Measurements from ENCODE around the gene VSTM2B.

The VSTM2B gene

GRCh38 chr19:29483641-29483920 lies 42.2 kb upstream of the VSTM2B start:
- no peak overlapping the region for H2BK15ac ChIP-seq (ENCODE audit: low read depth, poor library complexity, severe bottlenecking)
- no peaks in the 10 kb centered on the region for H3K36me3 ChIP-seq (ENCODE audit: control insufficient read depth in 1 of 2, insufficient read depth in 2 of 2, low read depth in 1 of 2, low read length in 2 of 2)
- H2BK5ac ChIP-seq (ENCODE audit: low read depth, low read length, poor library complexity, severe bottlenecking): no peak overlapping the region
- H3K4ac ChIP-seq (ENCODE audit: low read depth in 1 of 2, low read length in 2 of 2): no peak overlapping the region
- no peak overlapping the region for H4K8ac ChIP-seq (ENCODE audit: low read length)
- H3K27me3 ChIP-seq (ENCODE audit: control insufficient read depth in 1 of 2, insufficient read depth in 1 of 2, low read length in 2 of 2): no peaks in the 10 kb centered on the region
- H3K23ac ChIP-seq (ENCODE audit: low read length in 2 of 2): no peak overlapping the region
- no peak overlapping the region for H4K91ac ChIP-seq (ENCODE audit: low read length)
- no peaks in the 10 kb centered on the region for H3K4me1 ChIP-seq (ENCODE audit: control insufficient read depth, insufficient read depth, low read depth, low read length)
- WGBS: 90% methylated on average over 5 of the region's 5 CpGs
- no peak for DNase-seq
- H3K9me3 ChIP-seq (ENCODE audit: control insufficient read depth, low read length): no peaks in the 10 kb centered on the region
- no peak overlapping the region for H3K4me3 ChIP-seq (ENCODE audit: insufficient read depth in 1 of 2, low read depth in 1 of 2, low read length in 2 of 2)
- H3K18ac ChIP-seq (ENCODE audit: low read depth in 1 of 2, low read length in 2 of 2): no peak overlapping the region
- no peak overlapping the region for H2BK12ac ChIP-seq (ENCODE audit: low read length in 2 of 2)
- H2AK5ac ChIP-seq (ENCODE audit: low read length, severe bottlenecking): no peak overlapping the region
- H3K4me2 ChIP-seq (ENCODE audit: low read length, poor library complexity, severe bottlenecking): no peak overlapping the region
- no peak overlapping the region for H3K27ac ChIP-seq (ENCODE audit: low read length, poor library complexity, severe bottlenecking)
- no peaks in the 10 kb centered on the region for H3K79me1 ChIP-seq (replicated peaks; ENCODE audit: low read length, poor library complexity, severe bottlenecking)
- no peak overlapping the region for H2AFZ ChIP-seq (ENCODE audit: low read depth, low read length)
- no peak overlapping the region for H2BK120ac ChIP-seq (ENCODE audit: low read depth, low read length)
- H3K9ac ChIP-seq (ENCODE audit: low read length): no peak overlapping the region
- H3K14ac ChIP-seq (ENCODE audit: low read length in 2 of 2): no peak overlapping the region

GRCh38 chr19:29483944-29484581 lies 41.7 kb upstream of the VSTM2B start:
- Histone ChIP-seq H3K4me2 (ENCODE audit: low read length, poor library complexity, severe bottlenecking) (no peak overlapping the region), H3K18ac (ENCODE audit: low read depth in 1 of 2, low read length in 2 of 2) (no peak overlapping the region), H2BK5ac (ENCODE audit: low read depth, low read length, poor library complexity, severe bottlenecking) (no peak overlapping the region), H2BK12ac (ENCODE audit: low read length in 2 of 2) (no peak overlapping the region), H4K8ac (ENCODE audit: low read length) (no peak overlapping the region), H3K9ac (ENCODE audit: low read length) (no peak overlapping the region), H3K27me3 (ENCODE audit: control insufficient read depth in 1 of 2, insufficient read depth in 1 of 2, low read length in 2 of 2) (no peaks in the 10 kb centered on the region), H2BK120ac (ENCODE audit: low read depth, low read length) (no peak overlapping the region), H3K79me1 (replicated peaks; ENCODE audit: low read length, poor library complexity, severe bottlenecking) (no peaks in the 10 kb centered on the region), H2BK15ac (ENCODE audit: low read depth, poor library complexity, severe bottlenecking) (no peak overlapping the region), H3K23ac (ENCODE audit: low read length in 2 of 2) (no peak overlapping the region), H2AFZ (ENCODE audit: low read depth, low read length) (no peak overlapping the region), H3K14ac (ENCODE audit: low read length in 2 of 2) (no peak overlapping the region), H3K4me3 (ENCODE audit: insufficient read depth in 1 of 2, low read depth in 1 of 2, low read length in 2 of 2) (no peak overlapping the region), H3K9me3 (ENCODE audit: control insufficient read depth, low read length) (no peaks in the 10 kb centered on the region), H3K36me3 (ENCODE audit: control insufficient read depth in 1 of 2, insufficient read depth in 2 of 2, low read depth in 1 of 2, low read length in 2 of 2) (no peaks in the 10 kb centered on the region), H2AK5ac (ENCODE audit: low read length, severe bottlenecking) (no peak overlapping the region), H3K27ac (ENCODE audit: low read length, poor library complexity, severe bottlenecking) (no peak overlapping the region), H3K4ac (ENCODE audit: low read depth in 1 of 2, low read length in 2 of 2) (no peak overlapping the region), H3K4me1 (ENCODE audit: control insufficient read depth, insufficient read depth, low read depth, low read length) (no peaks in the 10 kb centered on the region), H4K91ac (ENCODE audit: low read length) (no peak overlapping the region)
- no peak for DNase-seq
- WGBS: 53% methylated on average over 6 of the region's 6 CpGs

- no peak overlapping the region for H3K4me3 ChIP-seq (ENCODE audit: insufficient read depth in 1 of 2, low read depth in 1 of 2, low read length in 2 of 2)
- no peak overlapping the region for H2BK15ac ChIP-seq (ENCODE audit: low read depth, poor library complexity, severe bottlenecking)
- H3K9ac ChIP-seq (ENCODE audit: low read length): no peak overlapping the region
- H3K4me1 ChIP-seq (ENCODE audit: control insufficient read depth, insufficient read depth, low read depth, low read length): no peaks in the 10 kb centered on the region
- no peak overlapping the region for H3K4ac ChIP-seq (ENCODE audit: low read depth in 1 of 2, low read length in 2 of 2)
- H3K18ac ChIP-seq (ENCODE audit: low read depth in 1 of 2, low read length in 2 of 2): no peak overlapping the region
- no peak overlapping the region for H3K14ac ChIP-seq (ENCODE audit: low read length in 2 of 2)
- no peaks in the 10 kb centered on the region for H3K79me1 ChIP-seq (replicated peaks; ENCODE audit: low read length, poor library complexity, severe bottlenecking)
- no peak overlapping the region for H4K91ac ChIP-seq (ENCODE audit: low read length)
- no peak overlapping the region for H2BK5ac ChIP-seq (ENCODE audit: low read depth, low read length, poor library complexity, severe bottlenecking)
- no peak overlapping the region for H2BK12ac ChIP-seq (ENCODE audit: low read length in 2 of 2)
- no peaks in the 10 kb centered on the region for H3K27me3 ChIP-seq (ENCODE audit: control insufficient read depth in 1 of 2, insufficient read depth in 1 of 2, low read length in 2 of 2)
- no peak for DNase-seq
- H3K9me3 ChIP-seq (ENCODE audit: control insufficient read depth, low read length): no peaks in the 10 kb centered on the region
- no peak overlapping the region for H3K4me2 ChIP-seq (ENCODE audit: low read length, poor library complexity, severe bottlenecking)
- no peak overlapping the region for H3K23ac ChIP-seq (ENCODE audit: low read length in 2 of 2)
- H2BK120ac ChIP-seq (ENCODE audit: low read depth, low read length): no peak overlapping the region
- H2AFZ ChIP-seq (ENCODE audit: low read depth, low read length): no peak overlapping the region
- H3K27ac ChIP-seq (ENCODE audit: low read length, poor library complexity, severe bottlenecking): no peak overlapping the region
- WGBS: 65% methylated on average over 6 of the region's 6 CpGs
- no peaks in the 10 kb centered on the region for H3K36me3 ChIP-seq (ENCODE audit: control insufficient read depth in 1 of 2, insufficient read depth in 2 of 2, low read depth in 1 of 2, low read length in 2 of 2)
- H4K8ac ChIP-seq (ENCODE audit: low read length): no peak overlapping the region
- no peak overlapping the region for H2AK5ac ChIP-seq (ENCODE audit: low read length, severe bottlenecking)
These were observed 40.9 kb upstream of the VSTM2B start for GRCh38 chr19:29484876-29485275.

GRCh38 chr19:29485293-29485692 lies 40.5 kb upstream of the VSTM2B start:
- H3K4me3 ChIP-seq (ENCODE audit: insufficient read depth in 1 of 2, low read depth in 1 of 2, low read length in 2 of 2): peak overlapping the region in 1 of 2 experiments; percentile 35
- H3K27me3 ChIP-seq (ENCODE audit: control insufficient read depth in 1 of 2, insufficient read depth in 1 of 2, low read length in 2 of 2): peaks cover 0 to 4% of the 10 kb centered on the region in 2 experiments
- no peak overlapping the region for H2BK15ac ChIP-seq (ENCODE audit: low read depth, poor library complexity, severe bottlenecking)
- H2AK5ac ChIP-seq (ENCODE audit: low read length, severe bottlenecking): no peak overlapping the region
- no peak overlapping the region for H4K91ac ChIP-seq (ENCODE audit: low read length)
- no peak overlapping the region for H3K18ac ChIP-seq (ENCODE audit: low read depth in 1 of 2, low read length in 2 of 2)
- H3K36me3 ChIP-seq (ENCODE audit: control insufficient read depth in 1 of 2, insufficient read depth in 2 of 2, low read depth in 1 of 2, low read length in 2 of 2): no peaks in the 10 kb centered on the region
- H4K8ac ChIP-seq (ENCODE audit: low read length): no peak overlapping the region
- H3K4ac ChIP-seq (ENCODE audit: low read depth in 1 of 2, low read length in 2 of 2): no peak overlapping the region
- no peak for DNase-seq
- WGBS: 67% methylated on average over 7 of the region's 7 CpGs
- no peaks in the 10 kb centered on the region for H3K79me1 ChIP-seq (replicated peaks; ENCODE audit: low read length, poor library complexity, severe bottlenecking)
- H3K9ac ChIP-seq (ENCODE audit: low read length): no peak overlapping the region
- H2BK12ac ChIP-seq (ENCODE audit: low read length in 2 of 2): no peak overlapping the region
- H3K4me1 ChIP-seq (ENCODE audit: control insufficient read depth, insufficient read depth, low read depth, low read length): no peaks in the 10 kb centered on the region
- no peak overlapping the region for H3K23ac ChIP-seq (ENCODE audit: low read length in 2 of 2)
- H2BK120ac ChIP-seq (ENCODE audit: low read depth, low read length): no peak overlapping the region
- H3K27ac ChIP-seq (ENCODE audit: low read length, poor library complexity, severe bottlenecking): no peak overlapping the region
- H2BK5ac ChIP-seq (ENCODE audit: low read depth, low read length, poor library complexity, severe bottlenecking): no peak overlapping the region
- no peaks in the 10 kb centered on the region for H3K9me3 ChIP-seq (ENCODE audit: control insufficient read depth, low read length)
- no peak overlapping the region for H2AFZ ChIP-seq (ENCODE audit: low read depth, low read length)
- no peak overlapping the region for H3K4me2 ChIP-seq (ENCODE audit: low read length, poor library complexity, severe bottlenecking)
- H3K14ac ChIP-seq (ENCODE audit: low read length in 2 of 2): no peak overlapping the region
